ENCODE data around the gene DCAF12.

The DCAF12 gene

DNA sequence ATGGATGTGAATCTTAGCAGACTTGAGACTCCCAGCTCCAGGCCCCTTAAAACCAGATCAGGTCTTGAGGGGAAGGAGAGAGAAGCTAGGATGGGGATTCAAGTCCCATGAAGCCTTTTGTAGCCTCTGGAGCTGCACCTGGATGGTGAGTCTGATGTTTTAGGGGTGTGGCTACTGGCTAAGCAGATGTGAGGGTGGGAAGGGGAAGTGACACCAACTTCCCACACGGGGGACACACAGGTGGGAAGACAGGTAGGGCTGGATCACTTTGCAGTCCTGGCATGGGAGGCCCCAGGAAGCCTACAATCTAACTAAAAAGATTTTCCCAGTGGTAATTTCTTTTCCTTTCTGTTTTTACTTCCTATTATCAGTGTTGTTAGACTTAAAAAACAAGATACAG lies 39.1 kb downstream of the DCAF12 start:
- no peak for DNase-seq (ENCODE audit: low read depth)
- no peak overlapping the region for H3K4me3 ChIP-seq (replicated peaks; ENCODE audit: low read depth, low read length)
- TF ChIP-seq, protein P1, sequence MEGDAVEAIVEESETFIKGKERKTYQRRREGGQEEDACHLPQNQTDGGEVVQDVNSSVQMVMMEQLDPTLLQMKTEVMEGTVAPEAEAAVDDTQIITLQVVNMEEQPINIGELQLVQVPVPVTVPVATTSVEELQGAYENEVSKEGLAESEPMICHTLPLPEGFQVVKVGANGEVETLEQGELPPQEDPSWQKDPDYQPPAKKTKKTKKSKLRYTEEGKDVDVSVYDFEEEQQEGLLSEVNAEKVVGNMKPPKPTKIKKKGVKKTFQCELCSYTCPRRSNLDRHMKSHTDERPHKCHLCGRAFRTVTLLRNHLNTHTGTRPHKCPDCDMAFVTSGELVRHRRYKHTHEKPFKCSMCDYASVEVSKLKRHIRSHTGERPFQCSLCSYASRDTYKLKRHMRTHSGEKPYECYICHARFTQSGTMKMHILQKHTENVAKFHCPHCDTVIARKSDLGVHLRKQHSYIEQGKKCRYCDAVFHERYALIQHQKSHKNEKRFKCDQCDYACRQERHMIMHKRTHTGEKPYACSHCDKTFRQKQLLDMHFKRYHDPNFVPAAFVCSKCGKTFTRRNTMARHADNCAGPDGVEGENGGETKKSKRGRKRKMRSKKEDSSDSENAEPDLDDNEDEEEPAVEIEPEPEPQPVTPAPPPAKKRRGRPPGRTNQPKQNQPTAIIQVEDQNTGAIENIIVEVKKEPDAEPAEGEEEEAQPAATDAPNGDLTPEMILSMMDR (IDR thresholded peaks at IDR 0.05; ENCODE audit: low read length, missing control alignments), result no peak

DNA sequence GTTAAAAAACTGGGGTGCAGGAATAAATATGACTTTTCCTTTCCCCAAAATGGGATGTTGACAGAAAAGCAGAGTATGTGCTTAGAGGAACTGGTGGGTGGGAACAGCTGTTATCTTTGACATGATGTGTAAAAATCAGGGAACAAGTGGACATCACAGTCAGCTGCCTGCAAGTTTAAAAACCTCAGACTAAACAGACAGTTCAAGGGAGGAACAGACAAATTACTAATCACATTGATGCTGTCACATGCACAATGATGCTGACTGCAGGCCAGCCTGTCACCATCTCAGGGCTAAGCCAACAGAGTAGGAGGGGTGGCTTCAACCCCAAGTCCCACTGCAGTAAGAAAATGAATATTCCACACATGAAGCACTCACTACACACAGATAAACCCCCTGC lies 39.6 kb downstream of the DCAF12 start:
- TF ChIP-seq, protein P1 (IDR thresholded peaks at IDR 0.05; ENCODE audit: low read length, missing control alignments), result no peak
- no peak overlapping the region for H3K4me3 ChIP-seq (replicated peaks; ENCODE audit: low read depth, low read length)
- DNase-seq (ENCODE audit: low read depth), result no peak

- H3K4me3 ChIP-seq (replicated peaks; ENCODE audit: low read depth, low read length), result no peak overlapping the region
- no peak for DNase-seq (ENCODE audit: low read depth)
- TF ChIP-seq, protein P1 (IDR thresholded peaks at IDR 0.05; ENCODE audit: low read length, missing control alignments), result no peak
Measured at GRCh38 chr9:34085581-34086500, 40.7 kb downstream of the DCAF12 start.

DNA sequence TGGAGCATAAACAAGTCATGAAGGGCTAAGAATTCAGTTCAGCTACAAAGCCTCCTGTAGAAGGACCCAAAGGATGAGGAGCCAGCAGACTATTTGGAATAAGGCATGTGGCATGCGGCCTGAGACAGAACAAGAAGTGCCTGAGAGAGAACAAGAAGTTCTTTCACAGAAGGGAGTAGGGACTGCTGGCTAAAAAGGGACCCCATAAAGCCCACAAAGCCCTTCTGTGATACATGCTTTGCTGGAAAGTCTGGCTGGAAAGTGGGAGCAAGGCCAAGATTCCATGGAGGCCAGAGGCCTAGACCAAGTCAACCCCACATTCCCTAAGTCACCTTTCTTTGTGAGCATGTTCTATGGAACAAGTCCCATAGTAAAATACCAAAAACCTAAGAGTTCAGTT lies 41.9 kb downstream of the DCAF12 start:
- H3K4me3 ChIP-seq (replicated peaks; ENCODE audit: low read depth, low read length), result no peak overlapping the region
- TF ChIP-seq, protein P1 (IDR thresholded peaks at IDR 0.05; ENCODE audit: low read length, missing control alignments), result no peak
- peak; percentile 14 for DNase-seq (ENCODE audit: low read depth)

GRCh38 chr9:34079181-34079580 lies 47.3 kb downstream of the DCAF12 start:
- TF ChIP-seq, protein P1 (IDR thresholded peaks at IDR 0.05; ENCODE audit: low read length, missing control alignments), result no peak
- DNase-seq (ENCODE audit: low read depth), result peak; percentile 24
- H3K4me3 ChIP-seq (replicated peaks; ENCODE audit: low read depth, low read length), result no peak overlapping the region

- peak; percentile 79 for DNase-seq (ENCODE audit: low read depth)
- TF ChIP-seq, protein P1 (IDR thresholded peaks at IDR 0.05; ENCODE audit: low read length, missing control alignments), result no peak
- H3K4me3 ChIP-seq (replicated peaks; ENCODE audit: low read depth, low read length), result no peak overlapping the region
Measured at GRCh38 chr9:34072868-34073590, 53.5 kb downstream of the DCAF12 start.

Measured in fibroblast of pulmonary artery (primary cell).